HEK293 (cell line): ENCODE data around the gene KANTR.

Experiments
- CTCF ChIA-PET: fragments of 350-600 bp; formaldehyde crosslinking; extraction: SDS; loops from one replicate; lab custom pipeline; 2021; ENCODE audit warnings: antibody characterized with exemption; lab: Yijun Ruan, JAX
- POLR2A ChIA-PET: fragments of 300-600 bp; formaldehyde crosslinking; extraction: SDS; loops from one replicate; lab custom pipeline; 2020; ENCODE audit warnings: antibody characterized with exemption, inconsistent platforms; lab: Yijun Ruan, JAX
- H3K27ac ChIP-seq: fragments of 200-500 bp; sonication (Bioruptor generic); 2 replicates; pipeline ENCODE4 v1.5.1; 2014; ENCODE audit warnings: low read depth, low read length, control low read depth, inconsistent platforms; ENCODE audit errors: extremely low read depth
- H3K36me3 ChIP-seq, 2 experiments: fragments of 200-500 bp in 1 of 2; sonication (Bioruptor generic) in 1 of 2; 1 replicate in 1 of 2; 2 replicates in 1 of 2; pipeline ENCODE4 v1.5.1; 2014 to 2017; ENCODE audit warnings: inconsistent platforms in 2 of 2, low read length in 2 of 2; ENCODE audit not compliant: control insufficient read depth in 2 of 2, insufficient read depth in 1 of 2
- H3K4me1 ChIP-seq: fragments of 200-500 bp; sonication (Bioruptor generic); 2 replicates; pipeline ENCODE4 v1.5.1; 2014; ENCODE audit warnings: mild to moderate bottlenecking, low read length, inconsistent platforms; ENCODE audit not compliant: control insufficient read depth, insufficient read depth
- H3K4me3 ChIP-seq: 2 replicates; pipeline ENCODE4 v1.5.1; 2011; ENCODE audit warnings: low read depth, mild to moderate bottlenecking, control low read depth, low read length, moderate library complexity
- H3K9me3 ChIP-seq: fragments of 200-500 bp; sonication (Bioruptor generic); 2 replicates; pipeline ENCODE4 v1.5.1; 2014; ENCODE audit warnings: low read depth, low read length, inconsistent platforms; ENCODE audit not compliant: control insufficient read depth, insufficient read depth
- BCL11A ChIP-seq: fragments of 450-650 bp; formaldehyde crosslinking; IDR thresholded peaks from 2 replicates; pipeline ENCODE4 v1.5.1; 2016; ENCODE audit warnings: low read depth, missing biosample characterization, missing genetic modification characterization
- HOXD13 ChIP-seq: sonication (generic); formaldehyde crosslinking; IDR thresholded peaks from 2 replicates; pipeline ENCODE4 v1.8.0; 2022; ENCODE audit warnings: missing genetic modification reagents, borderline replicate concordance
- KLF16 ChIP-seq: fragments of 450-650 bp; formaldehyde crosslinking; IDR thresholded peaks from 2 replicates; pipeline ENCODE4 v1.5.1; 2017; ENCODE audit warnings: missing biosample characterization, missing genetic modification characterization
- KLF7 ChIP-seq: fragments of 450-650 bp; formaldehyde crosslinking; IDR thresholded peaks from 2 replicates; pipeline ENCODE4 v1.5.1; 2016; ENCODE audit warnings: missing biosample characterization, missing genetic modification characterization, borderline replicate concordance
- SP2 ChIP-seq: fragments of 450-650 bp; formaldehyde crosslinking; IDR thresholded peaks from 2 replicates; pipeline ENCODE4 v1.5.1; 2016; ENCODE audit warnings: missing biosample characterization, missing genetic modification characterization
- WT1 ChIP-seq: fragments of 450-650 bp; formaldehyde crosslinking; IDR thresholded peaks from 2 replicates; pipeline ENCODE4 v1.5.1; 2016; ENCODE audit warnings: missing biosample characterization, missing genetic modification characterization
- ZBTB17 ChIP-seq: fragments of 450-650 bp; formaldehyde crosslinking; IDR thresholded peaks from 2 replicates; pipeline ENCODE4 v1.5.1; 2016; ENCODE audit warnings: missing biosample characterization, missing genetic modification characterization
- ZFP69B ChIP-seq: fragments of 450-650 bp; formaldehyde crosslinking; IDR thresholded peaks from 2 replicates; pipeline ENCODE4 v1.5.1; 2016; ENCODE audit warnings: missing biosample characterization, missing genetic modification characterization
- ZIC2 ChIP-seq: fragments of 450-650 bp; formaldehyde crosslinking; IDR thresholded peaks from 2 replicates; pipeline ENCODE4 v1.5.1; 2016; ENCODE audit warnings: missing biosample characterization, missing genetic modification characterization
- ZNF10 ChIP-seq: fragments of 450-650 bp; formaldehyde crosslinking; IDR thresholded peaks from 2 replicates; pipeline ENCODE4 v1.5.1; 2017; ENCODE audit warnings: missing biosample characterization, missing genetic modification characterization
- ZNF16 ChIP-seq: fragments of 450-650 bp; formaldehyde crosslinking; IDR thresholded peaks from 2 replicates; pipeline ENCODE4 v1.5.1; 2016; ENCODE audit warnings: low read depth, missing biosample characterization, missing genetic modification characterization
- ZNF341 ChIP-seq: fragments of 450-650 bp; formaldehyde crosslinking; IDR thresholded peaks from 2 replicates; pipeline ENCODE4; 2016; ENCODE audit warnings: low read depth, missing biosample characterization, missing genetic modification characterization
- ZNF394 ChIP-seq: fragments of 450-650 bp; formaldehyde crosslinking; IDR thresholded peaks from 2 replicates; pipeline ENCODE4 v1.5.1; 2016; ENCODE audit warnings: missing biosample characterization, missing genetic modification characterization, mild to moderate bottlenecking, moderate library complexity, borderline replicate concordance
- ZNF514 ChIP-seq: fragments of 450-650 bp; formaldehyde crosslinking; IDR thresholded peaks from 2 replicates; pipeline ENCODE4 v1.5.1; 2016; ENCODE audit warnings: missing biosample characterization, missing genetic modification characterization
- ZNF585B ChIP-seq: fragments of 450-650 bp; formaldehyde crosslinking; IDR thresholded peaks from 2 replicates; pipeline ENCODE4 v1.5.1; 2016; ENCODE audit warnings: missing biosample characterization, missing genetic modification characterization
- ZNF664 ChIP-seq: fragments of 450-650 bp; formaldehyde crosslinking; IDR thresholded peaks from 2 replicates; pipeline ENCODE4 v1.5.1; 2016; ENCODE audit warnings: missing biosample characterization, missing genetic modification characterization
- ZNF791 ChIP-seq: fragments of 450-650 bp; formaldehyde crosslinking; IDR thresholded peaks from 2 replicates; pipeline ENCODE4 v1.5.1; 2016; ENCODE audit warnings: missing biosample characterization, missing genetic modification characterization
- ZNF830 ChIP-seq: fragments of 450-650 bp; IDR thresholded peaks from 2 replicates; pipeline ENCODE4 v1.5.0; 2018; ENCODE audit warnings: missing biosample characterization, missing genetic modification characterization, low read depth, mild to moderate bottlenecking, moderate library complexity
- ZNF843 ChIP-seq: fragments of 450-650 bp; formaldehyde crosslinking; IDR thresholded peaks from 2 replicates; pipeline ENCODE4 v1.5.1; 2016; ENCODE audit warnings: missing biosample characterization, missing genetic modification characterization
- ZSCAN30 ChIP-seq: fragments of 450-650 bp; IDR thresholded peaks from 2 replicates; pipeline ENCODE4 v1.5.1; 2018; ENCODE audit warnings: missing biosample characterization, mild to moderate bottlenecking, missing genetic modification characterization, moderate library complexity
- TF ChIP-seq, protein P1 (sequence below): fragments of 450-650 bp; formaldehyde crosslinking; IDR thresholded peaks from 2 replicates; pipeline ENCODE4 v1.5.1; 2016; ENCODE audit warnings: missing biosample characterization, missing genetic modification characterization
- TF ChIP-seq, protein P2 (sequence below): fragments of 450-650 bp; formaldehyde crosslinking; IDR thresholded peaks from 2 replicates; pipeline ENCODE4 v1.5.1; 2016; ENCODE audit warnings: missing biosample characterization, missing genetic modification characterization
- TF ChIP-seq, protein P3 (sequence below): fragments of 450-650 bp; formaldehyde crosslinking; IDR thresholded peaks from 2 replicates; pipeline ENCODE4 v1.5.1; 2016; ENCODE audit warnings: missing biosample characterization, missing genetic modification characterization
- TF ChIP-seq, protein P4 (sequence below): fragments of 450-650 bp; formaldehyde crosslinking; IDR thresholded peaks from 2 replicates; pipeline ENCODE4 v1.5.1; 2017; ENCODE audit warnings: missing biosample characterization, missing genetic modification characterization

Gene KANTR

DNA sequence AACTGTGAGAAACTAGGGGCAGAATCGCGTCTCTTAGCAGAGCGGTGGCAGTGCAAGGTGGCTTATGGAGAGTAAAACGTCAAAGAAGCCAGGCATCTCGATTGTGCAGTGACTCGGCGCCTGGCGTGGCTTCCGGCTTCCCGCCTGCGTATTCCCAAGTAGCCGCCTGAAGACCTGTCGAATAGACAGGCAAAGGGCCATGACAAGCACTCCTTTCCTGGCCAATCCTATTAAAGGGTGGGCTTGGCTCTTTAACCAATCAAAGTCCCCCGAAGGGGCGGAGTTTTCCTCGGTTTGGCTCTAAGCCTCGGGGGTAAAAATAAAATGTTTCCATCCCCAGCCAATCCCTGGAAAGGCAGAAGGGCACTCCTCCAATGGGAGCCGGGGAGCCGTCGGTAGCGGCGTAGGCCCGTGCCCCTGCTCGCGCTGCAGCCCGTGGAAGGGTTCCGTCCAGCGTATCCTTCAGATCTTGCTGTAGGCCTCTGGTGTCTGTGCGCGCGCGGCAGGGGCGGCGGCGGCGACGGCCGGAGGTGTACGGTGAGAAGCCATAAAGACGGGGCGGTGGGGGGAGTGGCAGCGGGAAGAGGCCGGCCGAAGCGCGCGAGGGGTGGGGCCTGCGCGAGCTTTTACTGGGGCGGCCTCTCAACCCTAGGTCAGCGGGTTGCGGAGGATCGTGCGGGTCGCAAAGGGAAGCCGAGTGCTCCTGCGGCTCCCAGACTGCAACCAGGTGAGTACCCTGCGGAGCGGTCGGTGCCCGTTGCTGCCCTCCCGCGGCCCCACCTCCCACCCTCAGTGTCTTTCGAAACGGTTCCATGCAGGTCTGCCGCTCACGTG is at the start of gene KANTR (continued):
- TF ChIP-seq SP2 (tag by site-specific recombination) = peak; percentile 86
- TF ChIP-seq ZFP69B (tag by site-specific recombination) = peak; percentile 34; the same call in 1 of the 2 replicates
- peak; percentile 71; the same call in 1 of the 2 replicates for TF ChIP-seq KLF16 (tag by site-specific recombination)
- peak; percentile 76 for TF ChIP-seq ZIC2 (tag by site-specific recombination)
- TF ChIP-seq ZNF394 (tag by site-specific recombination) = no peak
- TF ChIP-seq ZSCAN30 (tag by site-specific recombination) = 0 out of 2 replicates have a peak, but pooled peaks have one; percentile 29
- TF ChIP-seq ZBTB17 (tag by site-specific recombination) = peak; percentile 58
- no peak for TF ChIP-seq ZNF843 (tag by site-specific recombination)
- 0 out of 2 replicates have a peak, but pooled peaks have one; percentile 54 for TF ChIP-seq ZNF341
- TF ChIP-seq, protein P1, sequence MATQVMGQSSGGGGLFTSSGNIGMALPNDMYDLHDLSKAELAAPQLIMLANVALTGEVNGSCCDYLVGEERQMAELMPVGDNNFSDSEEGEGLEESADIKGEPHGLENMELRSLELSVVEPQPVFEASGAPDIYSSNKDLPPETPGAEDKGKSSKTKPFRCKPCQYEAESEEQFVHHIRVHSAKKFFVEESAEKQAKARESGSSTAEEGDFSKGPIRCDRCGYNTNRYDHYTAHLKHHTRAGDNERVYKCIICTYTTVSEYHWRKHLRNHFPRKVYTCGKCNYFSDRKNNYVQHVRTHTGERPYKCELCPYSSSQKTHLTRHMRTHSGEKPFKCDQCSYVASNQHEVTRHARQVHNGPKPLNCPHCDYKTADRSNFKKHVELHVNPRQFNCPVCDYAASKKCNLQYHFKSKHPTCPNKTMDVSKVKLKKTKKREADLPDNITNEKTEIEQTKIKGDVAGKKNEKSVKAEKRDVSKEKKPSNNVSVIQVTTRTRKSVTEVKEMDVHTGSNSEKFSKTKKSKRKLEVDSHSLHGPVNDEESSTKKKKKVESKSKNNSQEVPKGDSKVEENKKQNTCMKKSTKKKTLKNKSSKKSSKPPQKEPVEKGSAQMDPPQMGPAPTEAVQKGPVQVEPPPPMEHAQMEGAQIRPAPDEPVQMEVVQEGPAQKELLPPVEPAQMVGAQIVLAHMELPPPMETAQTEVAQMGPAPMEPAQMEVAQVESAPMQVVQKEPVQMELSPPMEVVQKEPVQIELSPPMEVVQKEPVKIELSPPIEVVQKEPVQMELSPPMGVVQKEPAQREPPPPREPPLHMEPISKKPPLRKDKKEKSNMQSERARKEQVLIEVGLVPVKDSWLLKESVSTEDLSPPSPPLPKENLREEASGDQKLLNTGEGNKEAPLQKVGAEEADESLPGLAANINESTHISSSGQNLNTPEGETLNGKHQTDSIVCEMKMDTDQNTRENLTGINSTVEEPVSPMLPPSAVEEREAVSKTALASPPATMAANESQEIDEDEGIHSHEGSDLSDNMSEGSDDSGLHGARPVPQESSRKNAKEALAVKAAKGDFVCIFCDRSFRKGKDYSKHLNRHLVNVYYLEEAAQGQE (tag by site-specific recombination) = no peak
- TF ChIP-seq HOXD13 (CRISPR knock-in tag) = no peak
- TF ChIP-seq, protein P2, sequence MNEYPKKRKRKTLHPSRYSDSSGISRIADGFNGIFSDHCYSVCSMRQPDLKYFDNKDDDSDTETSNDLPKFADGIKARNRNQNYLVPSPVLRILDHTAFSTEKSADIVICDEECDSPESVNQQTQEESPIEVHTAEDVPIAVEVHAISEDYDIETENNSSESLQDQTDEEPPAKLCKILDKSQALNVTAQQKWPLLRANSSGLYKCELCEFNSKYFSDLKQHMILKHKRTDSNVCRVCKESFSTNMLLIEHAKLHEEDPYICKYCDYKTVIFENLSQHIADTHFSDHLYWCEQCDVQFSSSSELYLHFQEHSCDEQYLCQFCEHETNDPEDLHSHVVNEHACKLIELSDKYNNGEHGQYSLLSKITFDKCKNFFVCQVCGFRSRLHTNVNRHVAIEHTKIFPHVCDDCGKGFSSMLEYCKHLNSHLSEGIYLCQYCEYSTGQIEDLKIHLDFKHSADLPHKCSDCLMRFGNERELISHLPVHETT (tag by site-specific recombination) = 0 out of 2 replicates have a peak, but pooled peaks have one; percentile 42
- TF ChIP-seq KLF7 (tag by site-specific recombination) = 0 out of 2 replicates have a peak, but pooled peaks have one; percentile 45

DNA sequence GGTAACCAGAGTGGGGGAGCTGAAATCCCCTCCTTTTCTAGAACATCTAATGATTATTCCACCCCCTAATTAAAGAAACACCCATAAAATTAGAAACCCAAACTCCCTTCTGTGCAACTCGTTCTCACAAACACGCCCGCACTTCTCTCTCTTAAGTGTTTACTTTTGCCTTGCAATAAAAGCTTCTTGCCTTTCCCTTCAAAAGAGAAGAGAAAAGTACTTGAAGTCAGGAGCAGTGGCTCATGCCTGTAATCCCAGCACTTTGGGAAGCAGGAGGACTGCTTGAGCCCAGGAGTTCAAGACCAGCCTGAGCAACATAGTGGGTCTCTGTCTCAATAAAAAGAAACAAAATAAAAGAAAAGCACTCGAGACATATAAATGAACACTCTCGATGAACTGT is 48.9 kb upstream of the KANTR start:
- H3K4me3 ChIP-seq = no peak overlapping the region
- H3K4me1 ChIP-seq = no peaks in the 10 kb centered on the region
- H3K9me3 ChIP-seq = no peaks in the 10 kb centered on the region
- POLR2A ChIA-PET = no interaction called here
- no peaks in the 10 kb centered on the region; a peak in 1 of 3 replicates for H3K36me3 ChIP-seq
- CTCF ChIA-PET = interaction anchor here (0.6 kb wide), 1 partner anchor 130 kb away, joined by 4 read pairs; no protein-coding TSS in a partner anchor
- no peak overlapping the region for H3K27ac ChIP-seq
- TF ChIP-seq BCL11A (tag by site-specific recombination) (no peak), ZNF514 (no peak), ZNF10 (tag by site-specific recombination) (no peak), ZNF830 (tag by site-specific recombination) (no peak), WT1 (tag by site-specific recombination) (peak; percentile 48; the same call in 1 of the 2 replicates), ZNF664 (tag by site-specific recombination) (no peak), ZNF16 (tag by site-specific recombination) (no peak), ZNF585B (tag by site-specific recombination) (no peak), ZNF791 (no peak)
- TF ChIP-seq, protein P3, sequence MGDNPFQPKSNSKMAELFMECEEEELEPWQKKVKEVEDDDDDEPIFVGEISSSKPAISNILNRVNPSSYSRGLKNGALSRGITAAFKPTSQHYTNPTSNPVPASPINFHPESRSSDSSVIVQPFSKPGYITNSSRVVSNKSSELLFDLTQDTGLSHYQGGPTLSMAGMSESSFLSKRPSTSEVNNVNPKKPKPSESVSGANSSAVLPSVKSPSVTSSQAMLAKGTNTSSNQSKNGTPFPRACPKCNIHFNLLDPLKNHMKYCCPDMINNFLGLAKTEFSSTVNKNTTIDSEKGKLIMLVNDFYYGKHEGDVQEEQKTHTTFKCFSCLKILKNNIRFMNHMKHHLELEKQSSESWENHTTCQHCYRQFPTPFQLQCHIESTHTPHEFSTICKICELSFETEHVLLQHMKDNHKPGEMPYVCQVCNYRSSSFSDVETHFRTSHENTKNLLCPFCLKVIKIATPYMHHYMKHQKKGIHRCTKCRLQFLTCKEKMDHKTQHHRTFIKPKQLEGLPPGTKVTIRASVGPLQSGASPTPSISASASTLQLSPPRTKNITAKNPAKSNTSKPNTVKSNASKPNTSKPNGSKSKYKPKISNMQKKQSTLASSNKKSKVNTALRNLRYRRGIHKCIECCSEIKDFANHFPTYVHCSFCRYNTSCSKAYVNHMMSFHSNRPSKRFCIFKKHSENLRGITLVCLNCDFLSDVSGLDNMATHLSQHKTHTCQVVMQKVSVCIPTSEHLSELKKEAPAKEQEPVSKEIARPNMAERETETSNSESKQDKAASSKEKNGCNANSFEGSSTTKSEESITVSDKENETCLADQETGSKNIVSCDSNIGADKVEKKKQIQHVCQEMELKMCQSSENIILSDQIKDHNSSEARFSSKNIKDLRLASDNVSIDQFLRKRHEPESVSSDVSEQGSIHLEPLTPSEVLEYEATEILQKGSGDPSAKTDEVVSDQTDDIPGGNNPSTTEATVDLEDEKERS (tag by site-specific recombination) = no peak
- TF ChIP-seq, protein P4, sequence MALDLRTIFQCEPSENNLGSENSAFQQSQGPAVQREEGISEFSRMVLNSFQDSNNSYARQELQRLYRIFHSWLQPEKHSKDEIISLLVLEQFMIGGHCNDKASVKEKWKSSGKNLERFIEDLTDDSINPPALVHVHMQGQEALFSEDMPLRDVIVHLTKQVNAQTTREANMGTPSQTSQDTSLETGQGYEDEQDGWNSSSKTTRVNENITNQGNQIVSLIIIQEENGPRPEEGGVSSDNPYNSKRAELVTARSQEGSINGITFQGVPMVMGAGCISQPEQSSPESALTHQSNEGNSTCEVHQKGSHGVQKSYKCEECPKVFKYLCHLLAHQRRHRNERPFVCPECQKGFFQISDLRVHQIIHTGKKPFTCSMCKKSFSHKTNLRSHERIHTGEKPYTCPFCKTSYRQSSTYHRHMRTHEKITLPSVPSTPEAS (tag by site-specific recombination) = no peak
